Suppressor macrophage (primary cell): Measurements from ENCODE around the gene KRTAP12-1.
"Not testable (repeated sequence)": the region's sequence is repeated elsewhere in the genome, so short reads cannot be mapped to it uniquely, and the experiment has no call there.

ENCODE experiments used
- DNase-seq, 4 experiments: peaks; one replicate each; pipeline ENCODE4 v3.0.0-alpha.2; 2020 to 2022

KRTAP12-1 gene

GRCh38 chr21:44644878-44645277, 37.1 kb downstream of the KRTAP12-1 start:
- no peak for DNase-seq

DNA sequence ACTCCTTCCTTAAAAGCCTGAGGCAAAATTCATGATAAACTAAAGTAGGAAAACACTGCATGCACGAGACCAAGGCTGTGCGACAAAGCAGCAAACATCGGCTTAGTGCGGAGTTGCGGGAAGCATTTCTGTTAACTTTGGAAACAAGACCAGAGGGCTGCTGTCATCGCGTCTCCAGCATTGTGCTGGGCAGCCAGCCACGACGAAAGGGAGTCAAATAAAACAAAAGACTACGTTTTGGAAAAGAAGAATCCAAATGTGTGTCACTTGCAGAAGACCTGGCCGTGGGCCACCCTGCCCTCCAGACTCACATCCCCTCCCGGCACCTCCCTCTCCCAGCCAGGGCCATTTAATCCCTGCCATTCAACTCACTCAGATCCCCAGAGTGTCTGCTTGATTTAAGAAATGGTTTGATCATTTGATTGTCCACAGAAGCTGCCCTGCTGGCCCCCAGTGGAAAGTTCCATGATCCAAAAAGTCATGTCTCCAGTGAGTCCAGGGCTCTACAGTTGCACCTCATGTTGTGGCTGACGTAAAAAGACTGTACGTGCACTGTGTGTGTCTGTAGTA, 38.1 kb downstream of the KRTAP12-1 start:
- no peak for DNase-seq

DNA sequence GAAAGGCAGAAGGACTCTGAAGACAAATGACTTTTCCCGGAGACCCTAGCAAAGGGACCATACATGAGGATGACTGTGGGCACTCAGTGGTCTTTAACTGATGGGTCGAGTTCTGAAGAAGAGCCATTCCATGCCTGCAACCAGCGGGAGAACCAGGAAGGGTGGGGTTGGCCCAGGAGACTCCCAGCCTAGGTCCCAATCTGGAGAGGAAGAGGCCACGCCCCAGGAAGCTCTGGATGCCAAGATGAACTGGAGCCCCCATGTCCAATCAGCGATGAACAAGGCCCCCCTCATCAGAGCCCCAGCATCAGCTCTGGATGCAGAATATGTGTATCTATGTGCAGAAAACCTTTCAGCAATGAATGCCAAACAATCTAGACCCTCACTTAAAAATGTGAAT, 41.2 kb downstream of the KRTAP12-1 start:
- DNase-seq: no peak

GRCh38 chr21:44639331-44639655, 42.7 kb downstream of the KRTAP12-1 start:
- DNase-seq: no peak

- not testable (repeated sequence) for DNase-seq
Measured at GRCh38 chr21:44638506-44639330, 43.2 kb downstream of the KRTAP12-1 start.

- not testable (repeated sequence) for DNase-seq
Measured at GRCh38 chr21:44637851-44638348, 44.1 kb downstream of the KRTAP12-1 start.

GRCh38 chr21:44637018-44637850, 44.7 kb downstream of the KRTAP12-1 start, which contains the start of gene KRTAP10-10:
TSS of gene KRTAP10-10 (plus strand) at chr21:44637356. CDS start at chr21:44637418, 62 bp downstream.
- DNase-seq: no peak

DNA sequence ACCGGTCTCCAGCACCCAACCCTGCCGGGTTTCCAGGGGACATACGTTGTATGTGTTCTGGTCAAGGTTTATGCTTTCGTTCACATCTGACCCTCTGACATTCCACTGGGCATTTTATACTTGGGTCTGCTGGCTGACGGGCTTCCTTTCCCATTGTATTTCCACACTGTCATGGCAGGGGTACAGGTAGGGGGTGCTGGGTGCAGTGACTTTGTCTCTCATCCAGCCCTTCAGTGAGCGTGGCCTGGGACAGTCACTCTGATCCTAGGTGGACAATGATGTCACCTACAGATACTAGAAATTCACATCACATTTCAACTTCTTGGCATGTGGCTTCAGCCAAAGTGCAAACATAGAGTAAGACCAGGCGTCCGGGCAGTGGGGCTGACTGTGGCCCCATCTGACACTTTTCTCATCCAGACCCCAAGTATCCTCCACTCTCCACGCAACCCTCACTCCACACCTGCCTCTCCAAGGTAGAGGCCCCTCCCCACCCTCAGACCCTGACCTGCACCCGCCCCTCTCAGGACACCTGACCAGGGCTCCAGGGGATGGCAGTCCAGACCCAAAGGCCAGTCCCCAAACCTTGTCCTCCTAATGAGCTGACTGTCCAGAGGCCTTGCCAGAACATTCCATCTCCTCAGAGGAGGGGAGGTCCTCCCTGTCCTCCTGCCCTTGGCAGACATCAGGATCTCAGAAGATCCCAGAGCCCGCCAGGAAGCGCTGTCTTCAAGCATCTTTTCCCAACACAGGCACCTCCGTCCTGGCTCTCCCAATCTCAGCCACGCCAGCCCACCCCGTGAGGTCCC, 45.5 kb downstream of the KRTAP12-1 start:
- DNase-seq: no peak

DNA sequence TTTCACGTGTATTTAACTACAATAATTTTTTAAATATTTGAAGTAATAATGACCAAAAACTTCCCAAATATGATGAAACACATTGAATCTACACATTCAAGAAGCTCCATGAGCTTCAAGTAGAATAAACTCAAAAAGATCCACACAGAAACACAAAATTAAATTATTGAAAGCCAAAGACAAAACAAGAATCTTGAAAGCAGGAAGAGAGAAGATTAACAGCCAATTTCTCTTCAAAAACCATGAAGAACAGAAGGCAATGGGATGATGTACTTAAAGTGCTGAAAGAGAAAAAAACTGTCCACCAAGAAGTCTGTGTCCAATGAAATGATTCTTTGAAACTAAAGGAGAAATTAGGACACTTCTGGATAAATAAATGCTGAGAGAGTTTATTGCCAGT, 49.9 kb downstream of the KRTAP12-1 start:
- no peak for DNase-seq
